ENCODE data around the gene PDE4B. TPM values are rescaled to one million over a fixed set of nuclear protein-coding genes. Genes with fewer than 3 reads are reported as not detected.
"Not testable (repeated sequence)": the region's sequence is repeated elsewhere in the genome, so short reads cannot be mapped to it uniquely, and the experiment has no call there.

PDE4B gene
- total RNA-seq, 1 experiment from 2014 or later: 9.4 TPM

DNA sequence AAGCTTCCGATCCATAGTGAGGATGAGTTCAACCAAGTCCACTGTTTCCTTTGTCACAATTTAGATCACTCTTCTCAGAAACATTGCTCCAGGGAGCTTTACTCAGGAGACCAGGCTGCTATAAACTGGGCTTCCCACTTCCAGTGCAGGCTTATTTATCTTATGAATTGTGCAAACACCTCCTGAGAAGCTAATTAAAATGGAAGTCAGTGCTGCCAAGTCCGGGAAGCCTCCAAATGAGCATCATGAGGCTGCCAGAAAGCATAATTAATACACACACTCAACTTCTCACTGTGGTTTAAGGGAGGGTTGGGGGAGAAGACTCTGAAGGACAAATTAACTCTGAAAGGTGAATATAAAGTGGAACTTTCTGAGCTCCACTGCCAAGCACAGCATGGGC, 596.2 kb downstream of the PDE4B start:
- no peak for DNase-seq (ENCODE audit: low spot score)

DNA sequence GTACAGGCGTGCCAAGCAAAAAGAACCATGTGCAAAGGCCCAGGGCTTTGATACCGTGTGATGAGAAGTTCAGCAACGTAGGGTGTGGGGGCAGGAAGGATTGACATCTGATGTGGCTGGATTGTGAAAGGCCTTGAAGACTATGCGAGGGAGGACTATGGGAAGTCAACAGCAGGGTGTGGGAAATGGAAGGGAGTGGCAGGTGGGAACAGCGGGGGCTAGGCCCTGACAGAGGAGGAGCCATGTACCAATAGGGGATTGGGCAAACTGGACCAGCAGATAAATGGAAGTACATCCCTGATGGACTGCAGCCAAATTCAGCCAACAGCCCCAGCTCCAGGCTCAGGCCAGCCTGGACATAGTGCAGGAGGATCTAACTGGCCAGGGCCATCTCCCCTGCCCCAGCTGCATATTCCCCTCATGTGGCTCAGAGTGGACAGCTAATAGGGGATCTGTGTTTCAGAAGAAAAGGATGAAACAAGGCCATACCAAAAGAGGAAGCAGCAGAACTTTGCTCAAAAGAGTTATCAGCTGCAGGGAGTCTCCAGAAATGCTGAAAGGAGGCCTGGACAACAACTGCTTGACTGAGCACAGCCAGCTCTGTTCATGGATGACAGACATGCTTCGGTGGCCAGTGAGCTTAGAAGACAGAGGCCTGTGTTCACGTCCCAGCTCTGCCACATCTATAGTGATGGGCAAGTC, 601.0 kb downstream of the PDE4B start:
- DNase-seq (ENCODE audit: low spot score): no peak

GRCh38 chr1:66394603-66395002, 601.9 kb downstream of the PDE4B start:
- no peak for DNase-seq (ENCODE audit: low spot score)

DNA sequence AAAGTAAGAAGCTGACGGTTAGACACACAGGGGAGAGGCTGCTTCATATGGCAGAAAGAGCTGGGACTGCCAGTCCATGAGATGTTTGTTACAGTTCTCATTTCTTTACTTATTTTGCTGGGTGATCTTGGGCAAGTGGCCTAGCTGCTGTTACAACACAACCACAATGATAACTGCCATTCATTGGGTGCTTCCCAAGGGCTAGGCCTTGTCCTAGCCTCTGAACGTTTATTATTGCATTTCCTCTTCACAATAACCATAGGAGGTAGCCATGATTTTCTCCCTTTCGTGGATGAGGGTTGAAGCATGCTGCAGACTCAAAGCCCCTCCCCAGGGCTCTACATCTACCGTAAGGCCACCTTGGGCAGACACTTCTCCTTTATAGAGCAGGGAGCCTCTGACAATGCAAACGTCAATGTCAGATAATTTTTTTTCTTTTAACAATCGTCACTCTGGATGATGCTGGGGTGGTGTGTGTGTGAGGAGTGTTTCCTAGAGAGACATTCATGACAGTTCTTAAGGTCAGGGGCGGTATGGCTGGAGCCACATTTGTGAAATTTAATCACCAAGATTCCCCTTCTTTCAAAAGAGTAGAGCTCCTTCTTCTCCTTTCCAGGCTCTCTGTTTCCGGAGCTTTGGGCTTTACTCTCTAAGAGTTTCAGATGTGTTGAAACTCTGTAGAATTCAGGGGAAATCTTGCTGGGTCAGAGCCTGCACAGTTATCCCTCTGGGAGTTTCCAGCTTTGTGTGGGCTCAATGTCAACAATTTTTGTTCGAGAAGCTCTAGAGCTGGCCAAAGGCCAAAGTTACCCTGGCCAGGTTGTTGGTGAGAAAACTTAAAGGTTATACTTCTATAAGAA, 602.7 kb downstream of the PDE4B start:
- DNase-seq (ENCODE audit: low spot score): no peak

DNA sequence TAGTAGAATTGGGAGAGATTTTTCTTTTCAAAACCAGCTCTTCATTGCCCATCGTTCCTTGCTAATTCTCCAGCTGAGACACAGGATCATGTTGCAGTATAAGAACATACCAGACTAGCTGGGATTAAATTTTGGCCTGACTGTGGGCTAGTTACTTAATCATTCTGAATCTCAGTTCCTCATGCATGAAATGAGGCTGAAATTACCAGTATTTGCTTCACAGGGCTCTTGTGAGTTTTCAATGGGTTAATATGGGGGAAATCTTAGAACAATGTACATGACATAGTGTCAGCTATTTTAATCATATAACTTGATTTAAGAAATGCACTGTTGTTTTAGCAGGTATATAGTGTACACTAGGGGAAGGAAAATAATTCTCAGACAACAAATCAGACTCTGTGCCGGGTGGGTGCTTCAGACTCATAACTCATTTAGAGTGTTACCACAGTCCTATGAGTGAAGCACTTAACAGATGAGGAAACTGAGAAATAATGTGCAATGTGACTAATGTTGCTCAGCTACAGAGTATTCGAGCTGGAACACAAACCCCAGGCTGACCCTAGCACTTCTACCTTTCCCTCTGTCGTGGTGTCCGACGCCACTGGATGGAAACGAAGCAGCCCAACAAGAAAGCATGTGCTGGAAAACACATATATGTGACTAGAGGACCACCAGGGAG, 603.7 kb downstream of the PDE4B start:
- DNase-seq (ENCODE audit: low spot score): no peak

- DNase-seq (ENCODE audit: low spot score): no peak
Observed at GRCh38 chr1:66397192-66397591, 604.5 kb downstream of the PDE4B start.

GRCh38 chr1:66399888-66400529, 607.3 kb downstream of the PDE4B start:
- no peak for DNase-seq (ENCODE audit: low spot score)

DNA sequence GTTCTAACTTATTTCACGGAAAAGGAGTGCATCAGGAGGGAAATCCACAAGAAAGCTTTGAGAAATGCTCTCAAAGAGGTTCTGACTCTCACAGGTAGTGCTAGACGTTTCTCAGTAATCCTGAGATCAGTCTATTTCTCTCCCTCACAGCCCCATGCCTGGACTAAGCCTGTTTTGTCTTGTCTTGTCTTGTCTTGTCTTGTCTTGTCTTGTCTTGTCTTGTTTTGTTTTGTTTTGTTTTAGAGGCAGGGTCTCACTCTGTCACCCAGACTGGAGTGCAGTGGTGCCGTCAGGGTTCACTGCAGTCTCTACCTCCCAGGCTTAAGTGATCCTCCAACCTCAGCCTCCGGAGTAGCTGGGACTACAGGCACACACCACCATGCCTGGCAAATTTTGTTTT, 608.0 kb downstream of the PDE4B start:
- DNase-seq (ENCODE audit: low spot score): no peak

GRCh38 chr1:66401244-66401643, 608.5 kb downstream of the PDE4B start:
- DNase-seq (ENCODE audit: low spot score): no peak

GRCh38 chr1:66402194-66402593, 609.5 kb downstream of the PDE4B start:
- no peak for DNase-seq (ENCODE audit: low spot score)

GRCh38 chr1:66403007-66403731, 610.5 kb downstream of the PDE4B start:
- no peak for DNase-seq (ENCODE audit: low spot score)

DNA sequence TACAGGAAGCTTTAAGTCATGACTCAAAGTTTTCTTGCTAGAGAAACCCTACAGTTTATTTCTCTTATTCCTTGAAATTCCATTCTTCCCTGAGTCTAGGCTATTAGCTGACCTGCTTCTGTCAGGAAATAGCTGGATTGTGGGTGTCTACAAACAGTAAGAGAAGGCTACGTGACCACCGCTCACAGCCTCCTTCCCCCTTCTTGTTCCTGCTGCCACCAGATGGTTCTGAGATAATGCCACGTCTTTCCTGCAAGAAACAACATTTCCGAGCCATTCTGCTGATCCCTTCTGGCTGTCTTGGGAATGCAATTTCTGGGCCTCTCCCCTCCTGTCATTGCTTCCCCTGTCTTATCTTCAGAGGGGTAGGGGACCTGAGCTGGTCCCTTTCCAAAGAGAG, 612.4 kb downstream of the PDE4B start:
- no peak for DNase-seq (ENCODE audit: low spot score)

DNA sequence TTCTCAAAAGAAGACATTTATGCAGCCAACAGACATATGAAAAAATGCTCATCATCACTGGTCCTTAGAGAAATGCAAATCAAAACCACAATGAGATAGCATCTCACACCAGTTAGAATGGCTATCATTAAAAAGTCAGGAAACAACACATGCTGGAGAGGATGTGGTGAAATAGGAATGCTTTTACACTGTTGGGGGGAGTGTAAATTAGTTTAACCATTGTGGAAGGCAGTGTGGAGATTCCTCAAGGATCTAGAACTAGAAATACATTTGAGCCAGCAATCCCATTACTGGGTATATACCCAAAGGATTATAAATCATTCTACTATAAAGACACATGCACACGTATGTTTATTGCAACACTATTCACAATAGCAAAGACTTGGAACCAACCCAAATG, 618.8 kb downstream of the PDE4B start:
- DNase-seq (ENCODE audit: low spot score): not testable (repeated sequence)

DNA sequence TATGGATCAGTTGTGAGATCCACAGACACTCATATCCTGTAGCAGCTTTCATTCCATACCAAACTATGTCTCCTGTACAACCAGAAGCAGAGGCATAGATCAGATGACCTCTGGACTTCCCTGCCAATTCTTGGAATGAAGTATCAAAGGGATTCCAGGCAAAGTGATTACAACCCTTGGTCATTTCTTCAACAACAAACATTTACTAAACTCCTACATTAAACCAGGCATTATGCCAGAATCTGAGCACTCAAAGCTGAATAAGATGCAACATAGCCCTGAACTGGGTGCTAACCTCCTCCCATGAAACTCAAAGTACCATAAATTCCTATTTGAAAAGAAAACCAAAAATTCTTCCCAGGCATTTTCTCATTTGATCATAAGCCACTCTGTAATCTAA, 620.0 kb downstream of the PDE4B start:
- no peak for DNase-seq (ENCODE audit: low spot score)

GRCh38 chr1:66413136-66413837, 620.6 kb downstream of the PDE4B start:
- DNase-seq (ENCODE audit: low spot score): no peak

DNA sequence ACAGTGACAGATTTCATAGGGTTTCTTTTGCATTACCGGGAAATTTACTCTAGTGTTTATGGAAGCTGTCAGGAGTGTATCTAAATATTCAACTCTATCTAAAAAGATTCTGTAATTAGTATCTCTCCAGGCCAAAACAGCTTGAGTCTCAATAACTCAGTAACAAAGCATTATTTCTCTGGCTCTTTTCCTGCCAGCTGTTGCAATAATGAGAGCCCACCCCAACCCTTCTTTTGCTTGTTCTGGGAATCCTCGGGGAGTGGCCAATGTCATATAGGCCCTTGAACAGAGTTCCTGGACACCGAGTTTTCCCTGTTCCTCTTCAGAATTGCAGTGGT, 621.1 kb downstream of the PDE4B start:
- no peak for DNase-seq (ENCODE audit: low spot score)

- no peak for DNase-seq (ENCODE audit: low spot score)
Observed at GRCh38 chr1:66415281-66415680, 622.6 kb downstream of the PDE4B start.

- no peak for DNase-seq (ENCODE audit: low spot score)
Observed at GRCh38 chr1:66415866-66416265, 623.2 kb downstream of the PDE4B start.

DNA sequence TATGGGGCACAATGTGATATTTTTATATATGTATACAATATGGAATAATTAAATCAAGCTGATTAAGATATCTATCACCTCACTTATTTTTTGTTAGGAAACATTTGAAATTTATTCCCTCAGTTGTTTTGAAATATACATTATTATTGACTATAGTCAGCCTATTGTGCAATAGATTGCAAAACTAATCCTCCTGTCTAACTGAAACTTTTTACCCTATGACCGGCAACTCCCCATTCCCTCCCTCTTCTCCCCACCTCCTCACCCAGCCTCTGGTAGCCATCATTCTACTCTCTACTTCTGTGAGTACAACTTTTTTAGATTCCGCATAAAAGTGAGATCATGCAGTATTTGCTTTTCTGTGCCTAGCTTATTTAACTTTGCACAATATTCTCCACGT, 623.6 kb downstream of the PDE4B start:
- DNase-seq (ENCODE audit: low spot score): no peak

DNA sequence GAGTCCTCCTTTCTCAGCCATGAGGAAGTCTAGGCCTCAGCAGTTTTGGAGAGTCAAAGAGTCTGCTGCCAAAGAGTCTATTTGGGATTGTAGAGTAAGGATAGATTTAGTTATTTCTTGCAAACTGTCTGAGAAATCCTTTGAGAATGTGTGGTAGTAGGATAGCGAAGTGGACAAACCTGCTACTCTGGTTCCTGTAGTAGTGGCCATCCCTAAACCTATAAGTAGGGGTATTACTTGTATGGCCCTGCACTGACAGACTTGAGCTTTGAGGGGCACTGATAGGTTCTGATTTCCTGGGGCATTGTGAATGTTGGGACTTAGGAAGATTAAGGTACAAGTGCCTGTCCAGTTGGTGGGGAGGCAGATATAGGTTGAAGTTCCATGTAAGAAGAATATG, 625.3 kb downstream of the PDE4B start:
- DNase-seq (ENCODE audit: low spot score): no peak

DNA sequence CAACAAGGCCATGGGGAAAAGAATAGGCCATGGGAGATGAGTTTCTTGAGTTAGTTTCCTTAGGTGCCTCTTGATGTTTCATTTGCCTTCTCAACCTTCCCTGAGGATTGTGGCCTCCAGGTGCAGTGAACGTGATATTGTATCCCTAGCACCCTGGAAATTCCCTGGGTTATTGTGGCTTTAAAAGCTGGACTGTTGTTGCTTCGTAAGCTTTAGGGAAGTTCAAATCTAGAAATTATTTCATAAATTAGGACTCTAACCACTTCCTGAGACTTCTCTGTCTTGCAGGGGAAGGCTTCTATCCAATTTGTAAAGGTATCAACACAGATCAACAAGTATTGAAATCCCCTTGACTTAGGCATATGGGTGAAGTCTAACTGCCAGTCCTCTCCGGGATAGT, 627.5 kb downstream of the PDE4B start:
- DNase-seq (ENCODE audit: low spot score): not testable (repeated sequence)
